T-helper 1 cell (primary cell): Measurements from ENCODE around the gene HLTF.

Source experiments
- DNase-seq, 5 donors: peaks; one replicate each; pipeline ENCODE4 v3.0.0-alpha.2; 2012 to 2020

The HLTF gene

DNA sequence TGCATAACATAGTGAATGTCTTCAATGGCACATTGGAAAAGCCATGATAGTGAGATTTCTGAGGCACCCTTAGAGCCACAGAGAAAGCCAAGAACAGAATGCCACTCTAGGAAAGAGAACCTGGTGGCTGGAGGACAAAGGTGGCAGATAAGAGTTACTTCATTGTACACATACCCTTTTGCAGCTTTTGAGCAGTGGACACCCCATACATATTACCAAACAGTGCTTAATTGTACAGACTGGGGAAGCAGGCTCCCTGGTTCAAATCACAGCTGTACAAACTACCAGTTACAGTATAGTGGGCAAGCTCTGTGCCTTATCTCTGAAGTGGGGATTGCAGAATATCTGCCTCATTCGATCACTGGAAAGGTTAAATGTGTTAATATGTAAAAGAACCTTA is 105.1 kb downstream of the HLTF start:
- no peak for DNase-seq
